Measurements from ENCODE around the gene TTC9. TPM values are rescaled to one million over a fixed set of nuclear protein-coding genes. Genes with fewer than 3 reads are reported as not detected.

Gene TTC9
- total and polyA plus RNA-seq, 11 donors, result 0.57 to 3.1 (median 1.5) TPM

DNA sequence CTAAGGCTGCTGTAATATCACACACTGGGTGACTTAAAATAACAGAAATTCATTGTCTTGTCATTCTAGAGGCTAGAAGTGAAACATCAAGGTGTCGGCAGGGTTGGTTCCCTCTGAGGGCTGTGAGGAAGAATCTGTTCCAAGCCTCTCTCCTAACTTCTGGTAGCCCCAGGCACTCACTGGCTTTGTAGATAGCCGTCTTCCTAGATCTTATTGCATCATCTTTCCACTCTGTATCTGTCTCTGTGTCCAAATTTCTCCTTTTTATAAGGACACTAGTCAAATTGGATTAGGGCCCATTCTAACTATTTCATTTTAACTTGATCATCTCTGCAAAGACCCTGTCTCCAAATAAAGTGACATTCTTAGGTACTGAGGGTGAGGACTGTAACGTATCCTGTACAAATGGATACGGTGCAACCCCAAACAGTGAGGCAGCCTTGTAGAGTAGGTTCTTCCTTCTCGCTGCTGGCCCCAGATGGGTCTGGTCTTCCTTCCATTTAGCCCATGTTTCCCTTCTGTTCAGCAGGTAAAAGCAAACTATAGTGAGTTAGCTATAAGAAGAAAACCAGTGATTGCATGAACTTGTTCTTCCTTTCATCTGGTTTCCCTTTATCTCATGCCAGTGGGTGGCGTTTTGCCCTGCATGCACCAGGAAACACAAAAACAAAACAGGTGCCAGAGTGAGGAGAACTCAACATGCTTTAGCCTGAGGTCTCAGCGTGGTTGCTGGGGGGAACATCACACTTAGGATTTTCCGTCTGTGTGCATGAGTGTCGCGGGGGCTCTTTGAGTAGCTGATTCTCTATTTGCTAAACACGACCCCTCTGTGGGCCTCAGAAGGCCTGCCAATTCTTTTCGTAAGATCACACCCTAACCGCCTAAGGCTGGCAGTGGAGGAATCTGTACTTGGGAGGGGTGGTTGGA lies 19.5 kb downstream of the TTC9 start:
- 70 to 77% (median 72%) methylated on average over 12 to 13 of the region's 13 CpGs for WGBS, 4 donors
- no peaks in the 10 kb centered on the region for H3K27me3 ChIP-seq
- no peaks in the 10 kb centered on the region for H3K9me3 ChIP-seq
- no peak for ATAC-seq
- DNase-seq, result no peak
- no peaks in the 10 kb centered on the region for H3K36me3 ChIP-seq
- TF ChIP-seq, protein P1, sequence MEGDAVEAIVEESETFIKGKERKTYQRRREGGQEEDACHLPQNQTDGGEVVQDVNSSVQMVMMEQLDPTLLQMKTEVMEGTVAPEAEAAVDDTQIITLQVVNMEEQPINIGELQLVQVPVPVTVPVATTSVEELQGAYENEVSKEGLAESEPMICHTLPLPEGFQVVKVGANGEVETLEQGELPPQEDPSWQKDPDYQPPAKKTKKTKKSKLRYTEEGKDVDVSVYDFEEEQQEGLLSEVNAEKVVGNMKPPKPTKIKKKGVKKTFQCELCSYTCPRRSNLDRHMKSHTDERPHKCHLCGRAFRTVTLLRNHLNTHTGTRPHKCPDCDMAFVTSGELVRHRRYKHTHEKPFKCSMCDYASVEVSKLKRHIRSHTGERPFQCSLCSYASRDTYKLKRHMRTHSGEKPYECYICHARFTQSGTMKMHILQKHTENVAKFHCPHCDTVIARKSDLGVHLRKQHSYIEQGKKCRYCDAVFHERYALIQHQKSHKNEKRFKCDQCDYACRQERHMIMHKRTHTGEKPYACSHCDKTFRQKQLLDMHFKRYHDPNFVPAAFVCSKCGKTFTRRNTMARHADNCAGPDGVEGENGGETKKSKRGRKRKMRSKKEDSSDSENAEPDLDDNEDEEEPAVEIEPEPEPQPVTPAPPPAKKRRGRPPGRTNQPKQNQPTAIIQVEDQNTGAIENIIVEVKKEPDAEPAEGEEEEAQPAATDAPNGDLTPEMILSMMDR (IDR thresholded peaks at IDR 0.05), result no peak
- TF ChIP-seq POLR2A (IDR thresholded peaks at IDR 0.05), result no peak
- H3K27ac ChIP-seq, result no peak overlapping the region
- H3K4me1 ChIP-seq, result peaks cover 0 to 24% (median 10%) of the 10 kb centered on the region in 12 donors
- no peak overlapping the region for H3K4me3 ChIP-seq
- intact Hi-C loops (cut with DNase I), result no loop called here

DNA sequence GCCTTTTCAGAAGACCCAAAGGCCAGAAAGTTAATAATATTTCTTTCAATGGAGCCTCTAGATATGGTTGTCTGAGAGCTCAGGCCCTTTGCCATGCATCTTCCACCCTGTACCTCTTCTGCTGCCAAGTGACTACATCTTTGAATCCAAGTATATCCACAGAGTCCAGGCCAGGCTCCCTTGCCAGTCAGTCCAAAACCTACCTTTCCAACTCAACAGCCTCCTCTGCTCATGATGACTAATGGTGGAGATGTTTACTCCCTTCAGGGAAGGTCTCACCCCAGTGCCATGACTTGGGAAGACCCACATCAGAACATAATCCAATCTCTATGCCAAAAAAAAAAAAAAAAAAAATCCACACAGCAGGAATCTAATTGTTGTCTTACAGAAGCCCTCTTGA lies 20.4 kb downstream of the TTC9 start:
- TF ChIP-seq, protein P1 (IDR thresholded peaks at IDR 0.05), result no peak
- no peak for TF ChIP-seq POLR2A (IDR thresholded peaks at IDR 0.05)
- Histone ChIP-seq H3K4me1 (peaks cover 0 to 24% (median 10%) of the 10 kb centered on the region in 12 donors), H3K27ac (no peak overlapping the region), H3K27me3 (no peaks in the 10 kb centered on the region), H3K36me3 (no peaks in the 10 kb centered on the region), H3K4me3 (no peak overlapping the region), H3K9me3 (no peaks in the 10 kb centered on the region)
- DNase-seq (no peak), ATAC-seq (no peak)
- intact Hi-C loops (cut with DNase I), result no loop called here

DNA sequence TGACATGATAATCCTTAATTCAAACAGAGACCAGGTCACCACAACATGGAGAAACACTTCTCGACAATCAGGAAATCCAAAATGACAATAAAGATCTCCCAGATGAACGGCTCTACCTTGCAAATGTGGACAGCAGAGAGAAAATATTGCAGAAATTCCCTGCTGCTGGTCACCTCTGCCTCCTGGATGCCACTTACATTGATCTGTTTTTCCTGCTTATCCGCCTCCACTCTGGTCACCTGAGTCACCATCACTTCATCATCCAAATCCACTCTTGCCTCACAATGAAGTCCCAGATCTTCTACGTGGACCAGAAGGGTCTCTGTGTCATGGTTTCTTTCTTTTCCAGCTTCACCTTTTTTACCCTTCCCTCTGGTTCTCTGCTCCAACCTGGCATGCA lies 21.1 kb downstream of the TTC9 start:
- intact Hi-C loops (cut with DNase I), result no loop called here
- no peak for ATAC-seq

DNA sequence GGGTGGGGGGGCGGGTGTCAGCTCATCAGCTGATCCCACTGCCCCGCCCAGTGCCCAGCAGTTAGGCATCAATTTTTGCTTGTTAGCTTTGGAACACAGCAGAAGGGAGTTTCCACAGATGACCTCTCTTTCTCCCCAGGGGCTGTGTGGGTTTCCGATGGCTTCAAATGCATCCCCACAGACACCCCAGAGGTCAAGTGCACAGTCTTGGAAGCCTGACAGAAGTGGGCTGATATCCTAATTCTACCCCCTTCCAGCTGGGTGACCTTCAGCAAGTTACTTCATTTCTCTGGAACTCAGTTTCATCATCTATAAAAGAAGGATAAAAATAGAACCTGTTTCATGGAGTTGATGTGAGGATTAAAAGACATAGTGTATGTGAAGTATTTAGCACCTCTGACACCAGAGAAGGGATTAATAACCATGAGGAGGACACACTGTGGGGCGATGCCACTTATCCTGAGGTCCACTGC lies 22.0 kb downstream of the TTC9 start:
- peak in 3 of 4 donors; percentile 67 to 85 (median 76) for ATAC-seq
- H3K27me3 ChIP-seq, result no peaks in the 10 kb centered on the region
- no peaks in the 10 kb centered on the region for H3K9me3 ChIP-seq
- H3K4me1 ChIP-seq, result peaks cover 0 to 24% (median 10%) of the 10 kb centered on the region in 12 donors
- no peak for TF ChIP-seq POLR2A (IDR thresholded peaks at IDR 0.05)
- TF ChIP-seq, protein P1 (IDR thresholded peaks at IDR 0.05), result no peak
- WGBS, 4 donors, result 42 to 61% (median 55%) methylated on average over 4 of the region's 4 CpGs
- DNase-seq, result peak in 2 of 5 donors; percentile 17 to 38
- H3K36me3 ChIP-seq, result no peaks in the 10 kb centered on the region
- H3K4me3 ChIP-seq, result no peak overlapping the region
- intact Hi-C loops (cut with DNase I), result no loop called here
- peak overlapping the region in 3 of 12 donors; percentile 14 to 47 (median 19) for H3K27ac ChIP-seq

More for the DNA sequence above, 21.1 kb downstream of the TTC9 start:
- no peak for DNase-seq
- Histone ChIP-seq H3K4me1 (peaks cover 0 to 24% (median 10%) of the 10 kb centered on the region in 12 donors), H3K9me3 (no peaks in the 10 kb centered on the region), H3K4me3 (no peak overlapping the region), H3K27me3 (no peaks in the 10 kb centered on the region), H3K27ac (no peak overlapping the region), H3K36me3 (no peaks in the 10 kb centered on the region)
- TF ChIP-seq POLR2A (IDR thresholded peaks at IDR 0.05), result no peak
- TF ChIP-seq, protein P1 (IDR thresholded peaks at IDR 0.05), result no peak
- 84 to 92% (median 90%) methylated on average over 4 of the region's 4 CpGs for WGBS, 4 donors
